Trophoblast cell (in vitro differentiated cells and primary cell): Measurements from ENCODE around the gene FOCAD.

Source experiments
- DNase-seq, 2 donors: peaks; one replicate each; pipeline ENCODE4 v3.0.0-alpha.2; 2016
- H2AFZ ChIP-seq: 2 replicates; pipeline ENCODE4 v1.6.1; 2013; ENCODE audit warnings: low read length, moderate library complexity, mild to moderate bottlenecking; ENCODE audit not compliant: insufficient read depth, poor library complexity
- H2AK5ac ChIP-seq: 2 replicates; pipeline ENCODE4 v1.6.1; 2013; ENCODE audit warnings: mild to moderate bottlenecking, low read length
- H2BK120ac ChIP-seq: 2 replicates; pipeline ENCODE4 v1.6.1; 2013; ENCODE audit warnings: low read length, mild to moderate bottlenecking, moderate library complexity; ENCODE audit not compliant: insufficient read depth, poor library complexity
- H2BK12ac ChIP-seq: 2 replicates; pipeline ENCODE4 v1.6.1; 2013; ENCODE audit warnings: mild to moderate bottlenecking, low read length, moderate library complexity
- H2BK5ac ChIP-seq: 2 replicates; pipeline ENCODE4 v1.6.1; 2013; ENCODE audit warnings: low read length, low read depth, moderate library complexity, mild to moderate bottlenecking; ENCODE audit not compliant: poor library complexity
- H3K14ac ChIP-seq: 2 replicates; pipeline ENCODE4 v1.6.1; 2013; ENCODE audit warnings: mild to moderate bottlenecking, low read length
- H3K18ac ChIP-seq: 2 replicates; pipeline ENCODE4 v1.6.1; 2013; ENCODE audit warnings: mild to moderate bottlenecking, low read length
- H3K23ac ChIP-seq: 2 replicates; pipeline ENCODE4 v1.6.1; 2013; ENCODE audit warnings: low read length
- H3K27ac ChIP-seq: 2 replicates; pipeline ENCODE4 v1.5.1; 2013; ENCODE audit warnings: low read depth, mild to moderate bottlenecking, inconsistent platforms, low read length, moderate library complexity
- H3K27me3 ChIP-seq: 2 replicates; pipeline ENCODE4 v1.6.1; 2013; ENCODE audit warnings: inconsistent platforms, mild to moderate bottlenecking, low read length, moderate library complexity; ENCODE audit not compliant: insufficient read depth
- H3K36me3 ChIP-seq, 2 experiments: 1 replicate in 1 of 2; 2 replicates in 1 of 2; pipeline ENCODE4 v1.6.1; 2013; ENCODE audit warnings: low read length in 2 of 2, mild to moderate bottlenecking in 2 of 2, moderate library complexity in 1 of 2; ENCODE audit not compliant: insufficient read depth in 2 of 2, control insufficient read depth in 1 of 2
- H3K4ac ChIP-seq: 2 replicates; pipeline ENCODE4 v1.6.1; 2013; ENCODE audit warnings: low read depth, mild to moderate bottlenecking, low read length, moderate library complexity
- H3K4me1 ChIP-seq, 2 experiments: 1 replicate in 1 of 2; 2 replicates in 1 of 2; pipeline ENCODE4 v1.6.1; 2013; ENCODE audit warnings: low read length in 2 of 2, mild to moderate bottlenecking in 2 of 2, moderate library complexity in 1 of 2; ENCODE audit not compliant: insufficient read depth in 2 of 2, control insufficient read depth in 1 of 2
- H3K4me2 ChIP-seq: 2 replicates; pipeline ENCODE4 v1.6.1; 2013; ENCODE audit warnings: inconsistent platforms, mild to moderate bottlenecking, low read length, moderate library complexity
- H3K4me3 ChIP-seq: 2 replicates; pipeline ENCODE4 v1.5.1; 2013; ENCODE audit warnings: mild to moderate bottlenecking, low read depth, low read length, inconsistent platforms
- H3K79me1 ChIP-seq: one replicate; pipeline ENCODE4 v1.6.1; 2013; ENCODE audit warnings: low read length
- H3K79me2 ChIP-seq: 2 replicates; pipeline ENCODE4 v1.6.1; 2013; ENCODE audit warnings: low read length, mild to moderate bottlenecking; ENCODE audit not compliant: control insufficient read depth, insufficient read depth, poor library complexity
- H3K9ac ChIP-seq: 2 replicates; pipeline ENCODE4 v1.6.1; 2013; ENCODE audit warnings: mild to moderate bottlenecking, low read length
- H3K9me3 ChIP-seq: 2 replicates; pipeline ENCODE4 v1.6.1; 2013; ENCODE audit warnings: low read depth, mild to moderate bottlenecking, control low read depth, inconsistent platforms, low read length; ENCODE audit not compliant: insufficient read depth
- H4K12ac ChIP-seq: 2 replicates; pipeline ENCODE4 v1.6.1; 2013; ENCODE audit warnings: low read depth, mild to moderate bottlenecking, low read length, moderate library complexity
- H4K8ac ChIP-seq: 2 replicates; pipeline ENCODE4 v1.6.1; 2013; ENCODE audit warnings: low read depth, mild to moderate bottlenecking, low read length, moderate library complexity
- H4K91ac ChIP-seq: one replicate; pipeline ENCODE4 v1.6.1; 2013; ENCODE audit warnings: low read depth, mild to moderate bottlenecking, low read length, moderate library complexity
- whole genome bisulfite sequencing: extraction: QIAGEN DNeasy Blood & Tissue Kit; methylation state at CpG from one replicate; pipeline ENCODE4 v1.1.7; 2013; ENCODE audit warnings: missing lambda C conversion rate; ENCODE audit not compliant: insufficient read length, insufficient coverage; ENCODE audit errors: extremely low coverage; 5-methylcytosine and 5-hydroxymethylcytosine counted together

The FOCAD gene

GRCh38 chr9:20681467-20681866, 2.6 kb upstream of the FOCAD start:
- WGBS = no CpG with 5 or more reads among the region's 2 CpGs
- Histone ChIP-seq H3K18ac (no peak overlapping the region), H2BK12ac (no peak overlapping the region), H3K27ac (no peak overlapping the region), H3K4ac (no peak overlapping the region), H3K9ac (no peak overlapping the region), H3K14ac (no peak overlapping the region), H2AK5ac (no peak overlapping the region), H3K9me3 (peaks cover 1% of the 10 kb centered on the region), H3K79me2 (peaks cover 4% of the 10 kb centered on the region), H3K23ac (no peak overlapping the region), H3K4me3 (no peak overlapping the region), H3K27me3 (no peaks in the 10 kb centered on the region), H3K36me3 (no peaks in the 10 kb centered on the region), H3K4me2 (no peak overlapping the region), H3K79me1 (peaks cover 7% of the 10 kb centered on the region), H4K12ac (no peak overlapping the region), H2BK120ac (no peak overlapping the region), H2BK5ac (no peak overlapping the region), H3K4me1 (peaks cover 0 to 6% of the 10 kb centered on the region in 2 experiments), H4K8ac (no peak overlapping the region), H2AFZ (no peak overlapping the region), H4K91ac (no peak overlapping the region)
- DNase-seq = no peak

- Histone ChIP-seq H3K4me1 (peaks cover 0 to 6% of the 10 kb centered on the region in 2 experiments), H3K27me3 (no peaks in the 10 kb centered on the region), H3K79me2 (peaks cover 4% of the 10 kb centered on the region), H3K36me3 (no peaks in the 10 kb centered on the region), H2BK120ac (no peak overlapping the region), H3K18ac (no peak overlapping the region), H3K9ac (peak overlapping the region; percentile 24), H4K91ac (no peak overlapping the region), H3K4me2 (peak overlapping the region; percentile 75), H4K8ac (no peak overlapping the region), H3K23ac (no peak overlapping the region), H2BK12ac (no peak overlapping the region), H2AK5ac (no peak overlapping the region), H3K14ac (no peak overlapping the region), H3K9me3 (peaks cover 1% of the 10 kb centered on the region), H2BK5ac (no peak overlapping the region), H2AFZ (peak overlapping the region; percentile 56), H3K79me1 (peaks cover 7% of the 10 kb centered on the region), H3K27ac (no peak overlapping the region), H3K4me3 (peak overlapping the region; percentile 81), H3K4ac (no peak overlapping the region), H4K12ac (no peak overlapping the region)
- no CpG with 5 or more reads among the region's 27 CpGs for WGBS
- peak; percentile 87 to 98 for DNase-seq
Measured at GRCh38 chr9:20683351-20684034, 566 bp upstream of the FOCAD start.

GRCh38 chr9:20684875-20685696, 1.0 kb downstream of the FOCAD start:
- H3K4me1 ChIP-seq = peaks cover 0 to 4% of the 10 kb centered on the region in 2 experiments
- H3K9me3 ChIP-seq = peaks cover 1% of the 10 kb centered on the region
- peaks cover 4% of the 10 kb centered on the region for H3K79me2 ChIP-seq
- no peak overlapping the region for H4K8ac ChIP-seq
- H3K4ac ChIP-seq = peak overlapping the region; percentile 58
- no peak overlapping the region for H3K18ac ChIP-seq
- peak overlapping the region; percentile 72 for H2AFZ ChIP-seq
- peaks cover 7% of the 10 kb centered on the region for H3K79me1 ChIP-seq
- H2BK120ac ChIP-seq = no peak overlapping the region
- H4K12ac ChIP-seq = no peak overlapping the region
- H2BK5ac ChIP-seq = no peak overlapping the region
- no peak overlapping the region for H3K14ac ChIP-seq
- H3K4me2 ChIP-seq = peak overlapping the region; percentile 66
- no peak overlapping the region for H2BK12ac ChIP-seq
- H3K9ac ChIP-seq = no peak overlapping the region
- no peak overlapping the region for H3K4me3 ChIP-seq
- H3K23ac ChIP-seq = no peak overlapping the region
- H3K27ac ChIP-seq = peak overlapping the region; percentile 64
- H3K27me3 ChIP-seq = no peaks in the 10 kb centered on the region
- DNase-seq = peak in 1 of 2 donors; percentile 20
- H4K91ac ChIP-seq = no peak overlapping the region
- no CpG with 5 or more reads among the region's 10 CpGs for WGBS
- no peak overlapping the region for H2AK5ac ChIP-seq
- no peaks in the 10 kb centered on the region for H3K36me3 ChIP-seq

GRCh38 chr9:20685769-20686168, 1.7 kb downstream of the FOCAD start:
- H3K27ac ChIP-seq = no peak overlapping the region

More at GRCh38 chr9:20685769-20686168, 1.7 kb downstream of the FOCAD start:
- no peak overlapping the region for H2BK5ac ChIP-seq
- WGBS = no CpG with 5 or more reads among the region's 8 CpGs
- no peak overlapping the region for H3K4me2 ChIP-seq
- H3K27me3 ChIP-seq = no peaks in the 10 kb centered on the region
- peaks cover 7% of the 10 kb centered on the region for H3K79me1 ChIP-seq
- H3K18ac ChIP-seq = no peak overlapping the region
- H2BK120ac ChIP-seq = no peak overlapping the region
- DNase-seq = no peak
- no peak overlapping the region for H4K8ac ChIP-seq
- peaks cover 0 to 4% of the 10 kb centered on the region in 2 experiments for H3K4me1 ChIP-seq
- H4K12ac ChIP-seq = no peak overlapping the region
- H2AK5ac ChIP-seq = no peak overlapping the region
- peaks cover 4% of the 10 kb centered on the region for H3K79me2 ChIP-seq
- H3K4ac ChIP-seq = no peak overlapping the region
- peaks cover under 1% of the 10 kb centered on the region for H3K9me3 ChIP-seq
- H4K91ac ChIP-seq = no peak overlapping the region
- no peak overlapping the region for H3K14ac ChIP-seq
- no peak overlapping the region for H2BK12ac ChIP-seq
- H3K9ac ChIP-seq = no peak overlapping the region
- no peak overlapping the region for H3K23ac ChIP-seq
- no peak overlapping the region for H3K4me3 ChIP-seq
- no peak overlapping the region for H2AFZ ChIP-seq
- H3K36me3 ChIP-seq = no peaks in the 10 kb centered on the region
